Loucy (cell line): ENCODE results near the gene STX10.
"Not testable (repeated sequence)": the region's sequence is repeated elsewhere in the genome, so short reads cannot be mapped to it uniquely, and the experiment has no call there.

ENCODE experiments used
- H2AFZ ChIP-seq: fragments of 200-600 bp; sonication (generic); 2 replicates; pipeline ENCODE4 v1.6.0; 2016; ENCODE audit warnings: antibody characterized with exemption, mild to moderate bottlenecking, low read length, moderate library complexity
- H3F3A ChIP-seq: fragments of 200-600 bp; 2 replicates; pipeline ENCODE4 v1.6.0; 2016; ENCODE audit warnings: antibody characterized with exemption, low read depth, mild to moderate bottlenecking
- H3K27me3 ChIP-seq: fragments of 200-600 bp; sonication (generic); 2 replicates; pipeline ENCODE4 v1.6.1; 2014; ENCODE audit warnings: low read length, mild to moderate bottlenecking; ENCODE audit not compliant: insufficient read depth, poor library complexity, severe bottlenecking
- H3K36me3 ChIP-seq: fragments of 200-600 bp; sonication (generic); 2 replicates; pipeline ENCODE4 v1.6.1; 2016; ENCODE audit warnings: low read length; ENCODE audit not compliant: insufficient read depth
- H3K4me1 ChIP-seq: fragments of 200-600 bp; sonication (generic); 2 replicates; pipeline ENCODE4 v1.5.1; 2014; ENCODE audit warnings: low read length, mild to moderate bottlenecking; ENCODE audit not compliant: insufficient read depth, poor library complexity, severe bottlenecking
- H3K4me2 ChIP-seq: fragments of 200-600 bp; sonication (generic); 2 replicates; pipeline ENCODE4 v1.6.0; 2014; ENCODE audit warnings: antibody characterized with exemption, low read length, low read depth, mild to moderate bottlenecking; ENCODE audit not compliant: poor library complexity, severe bottlenecking
- H3K4me3 ChIP-seq: fragments of 200-600 bp; sonication (generic); 2 replicates; pipeline ENCODE4 v1.5.1; 2014; ENCODE audit warnings: low read length, mild to moderate bottlenecking, mixed read lengths; ENCODE audit not compliant: poor library complexity, severe bottlenecking
- H3K79me2 ChIP-seq: fragments of 200-600 bp; sonication (generic); 2 replicates; pipeline ENCODE4 v1.6.1; 2014; ENCODE audit warnings: low read length; ENCODE audit not compliant: insufficient read depth
- H3K9ac ChIP-seq: fragments of 200-600 bp; sonication (generic); 2 replicates; pipeline ENCODE4 v1.6.0; 2014; ENCODE audit warnings: mild to moderate bottlenecking, low read depth, low read length, moderate library complexity; ENCODE audit not compliant: poor library complexity, severe bottlenecking
- H3K9me2 ChIP-seq: fragments of 200-600 bp; sonication (generic); replicated peaks from 2 replicates; pipeline ENCODE4 v1.6.1; 2016; ENCODE audit warnings: low read depth, low read length, mixed read lengths
- H3K9me3 ChIP-seq: fragments of 200-600 bp; sonication (generic); 2 replicates; pipeline ENCODE4 v1.6.1; 2014; ENCODE audit warnings: mild to moderate bottlenecking, antibody characterized with exemption, low read length, low read depth; ENCODE audit not compliant: insufficient read depth
- H4K20me1 ChIP-seq: fragments of 200-600 bp; sonication (generic); 2 replicates; pipeline ENCODE4 v1.6.0; 2014; ENCODE audit warnings: antibody characterized with exemption, low read length, mild to moderate bottlenecking; ENCODE audit not compliant: insufficient read depth, poor library complexity, severe bottlenecking
- CTCF ChIP-seq: fragments of 200-600 bp; sonication (generic); conservative IDR thresholded peaks from 2 replicates; pipeline ENCODE4 v1.5.1; 2014; ENCODE audit warnings: mild to moderate bottlenecking, antibody characterized with exemption, low read length
- EZH2phosphoT487 ChIP-seq: fragments of 200-600 bp; IDR thresholded peaks from 2 replicates; pipeline ENCODE4 v1.6.1; 2018; ENCODE audit warnings: antibody characterized with exemption, mild to moderate bottlenecking, moderate library complexity, borderline replicate concordance

STX10 gene

GRCh38 chr19:13151605-13152355 lies 1.6 kb upstream of the STX10 start:
- peaks cover 58% of the 10 kb centered on the region for H3K79me2 ChIP-seq

GRCh38 chr19:13150931-13151604 lies 893 bp upstream of the STX10 start:
- H3F3A ChIP-seq: peaks cover 9% of the 10 kb centered on the region
- H3K4me1 ChIP-seq: peaks cover 14% of the 10 kb centered on the region
- H3K4me2 ChIP-seq: peak overlapping the region; percentile 85
- peaks cover 24% of the 10 kb centered on the region for H4K20me1 ChIP-seq
- H3K79me2 ChIP-seq: peaks cover 58% of the 10 kb centered on the region
- peak overlapping the region; percentile 95 for H3K9ac ChIP-seq
- H2AFZ ChIP-seq: peak overlapping the region; percentile 88; the same call in 1 of the 2 replicates
- no peaks in the 10 kb centered on the region for H3K9me3 ChIP-seq
- 0 out of 2 replicates have a peak, but pooled peaks cover 4% of the 10 kb centered on the region for H3K36me3 ChIP-seq
- peak overlapping the region; percentile 98 for H3K4me3 ChIP-seq
- TF ChIP-seq EZH2phosphoT487: no peak
- TF ChIP-seq CTCF: no peak
- H3K27me3 ChIP-seq: peaks cover 13% of the 10 kb centered on the region
- no peaks in the 10 kb centered on the region for H3K9me2 ChIP-seq

More at GRCh38 chr19:13151605-13152355, 1.6 kb upstream of the STX10 start:
- Histone ChIP-seq H3K9me3 (no peaks in the 10 kb centered on the region), H3K4me3 (peak overlapping the region; percentile 98), H4K20me1 (peaks cover 24% of the 10 kb centered on the region), H3K4me2 (peak overlapping the region; percentile 85), H3K9ac (peak overlapping the region; percentile 95), H3K36me3 (0 out of 2 replicates have a peak, but pooled peaks cover 4% of the 10 kb centered on the region), H2AFZ (peak overlapping the region; percentile 35), H3K9me2 (no peaks in the 10 kb centered on the region), H3K4me1 (peaks cover 21% of the 10 kb centered on the region), H3F3A (peaks cover 12% of the 10 kb centered on the region), H3K27me3 (peaks cover 13% of the 10 kb centered on the region)
- TF ChIP-seq CTCF: no peak
- TF ChIP-seq EZH2phosphoT487: no peak

GRCh38 chr19:13149628-13150186 lies 468 bp downstream of the STX10 start:
- Histone ChIP-seq H3K4me2 (peak overlapping the region; percentile 85), H3K36me3 (0 out of 2 replicates have a peak, but pooled peaks cover 4% of the 10 kb centered on the region), H3K79me2 (peaks cover 51% of the 10 kb centered on the region), H3F3A (no peaks in the 10 kb centered on the region), H3K9ac (peak overlapping the region; percentile 95), H3K9me2 (no peaks in the 10 kb centered on the region), H3K9me3 (no peaks in the 10 kb centered on the region), H2AFZ (peak overlapping the region; percentile 88), H3K27me3 (peaks cover 13% of the 10 kb centered on the region), H3K4me1 (peaks cover 9% of the 10 kb centered on the region), H3K4me3 (peak overlapping the region; percentile 98), H4K20me1 (peaks cover 17% of the 10 kb centered on the region)
- TF ChIP-seq CTCF: no peak
- no peak for TF ChIP-seq EZH2phosphoT487

GRCh38 chr19:13149173-13149627 lies 975 bp downstream of the STX10 start:
- H3K9me2 ChIP-seq, H3K36me3 ChIP-seq, H3K9me3 ChIP-seq, H3F3A ChIP-seq, H3K4me1 ChIP-seq: not testable (repeated sequence)
- peak overlapping the region; percentile 85 for H3K4me2 ChIP-seq
- peaks cover 12% of the 10 kb centered on the region for H4K20me1 ChIP-seq
- peak overlapping the region; percentile 95 for H3K9ac ChIP-seq
- H3K4me3 ChIP-seq: peak overlapping the region; percentile 98
- peaks cover 45% of the 10 kb centered on the region for H3K79me2 ChIP-seq
- peaks cover 11% of the 10 kb centered on the region for H3K27me3 ChIP-seq
- peak overlapping the region; percentile 88; the same call in 1 of the 2 replicates for H2AFZ ChIP-seq
